HG03469 (cell line): ENCODE data around the gene FLOT1.
"Not testable (repeated sequence)": the region's sequence is repeated elsewhere in the genome, so short reads cannot be mapped to it uniquely, and the experiment has no call there.

ENCODE experiments used
- ATAC-seq: cut with Tn5 transposase; IDR thresholded peaks from one replicate; pipeline ENCODE4 v1.9.1; 2021; ENCODE audit warnings: mild to moderate bottlenecking, moderate library complexity, moderate number of reproducible peaks; ENCODE audit not compliant: unreplicated experiment

FLOT1 gene

GRCh38 chr6:30767944-30768301 is 25.4 kb upstream of the FLOT1 start:
- ATAC-seq = no peak

- no peak for ATAC-seq
Observed at GRCh38 chr6:30767158-30767943, 24.9 kb upstream of the FLOT1 start.

GRCh38 chr6:30766461-30767157 is 24.1 kb upstream of the FLOT1 start:
- no peak for ATAC-seq

- ATAC-seq = not testable (repeated sequence)
Observed at GRCh38 chr6:30765495-30765894, 23.0 kb upstream of the FLOT1 start.

GRCh38 chr6:30764490-30765043 is 22.1 kb upstream of the FLOT1 start:
- not testable (repeated sequence) for ATAC-seq

- no peak for ATAC-seq
Observed at GRCh38 chr6:30763618-30764489, 21.4 kb upstream of the FLOT1 start.

GRCh38 chr6:30763155-30763617 is 20.7 kb upstream of the FLOT1 start:
- ATAC-seq = no peak

- no peak for ATAC-seq
Observed at GRCh38 chr6:30761791-30762429, 19.4 kb upstream of the FLOT1 start.

- no peak for ATAC-seq
Observed at GRCh38 chr6:30760549-30760948, 18.1 kb upstream of the FLOT1 start.

- ATAC-seq = no peak
Observed at GRCh38 chr6:30759575-30760239, 17.2 kb upstream of the FLOT1 start.

GRCh38 chr6:30757261-30757904 is 14.9 kb upstream of the FLOT1 start:
- ATAC-seq = no peak

GRCh38 chr6:30756405-30757003 is 14.0 kb upstream of the FLOT1 start:
- ATAC-seq = not testable (repeated sequence)

GRCh38 chr6:30754631-30755030 is 12.1 kb upstream of the FLOT1 start:
- no peak for ATAC-seq

- no peak for ATAC-seq
Observed at GRCh38 chr6:30752157-30752927, 9.9 kb upstream of the FLOT1 start.

GRCh38 chr6:30750379-30750668 is 7.8 kb upstream of the FLOT1 start:
- ATAC-seq = no peak

- no peak for ATAC-seq
Observed at GRCh38 chr6:30749554-30750378, 7.3 kb upstream of the FLOT1 start.

- no peak for ATAC-seq
Observed at GRCh38 chr6:30748851-30749540, 6.5 kb upstream of the FLOT1 start.
